ENCODE results near the gene NPFF. TPM values are rescaled to one million over a fixed set of nuclear protein-coding genes. Genes with fewer than 3 reads are reported as not detected.

The NPFF gene
- total RNA-seq, 1 donor from 2014 or later: not detected

GRCh38 chr12:53523131-53523530 is 15.8 kb upstream of the NPFF start:
- Mint-ChIP-seq H3K9me3 (ENCODE audit: unreplicated experiment) (no peaks in the 10 kb centered on the region), H3K27me3 (ENCODE audit: unreplicated experiment) (peaks cover 2% of the 10 kb centered on the region), H3K4me1 (ENCODE audit: unreplicated experiment) (no peaks in the 10 kb centered on the region), H3K27ac (ENCODE audit: unreplicated experiment) (no peak overlapping the region), H3K36me3 (ENCODE audit: low read depth, unreplicated experiment) (peaks cover 47% of the 10 kb centered on the region), H3K4me3 (ENCODE audit: unreplicated experiment) (no peak overlapping the region)
- no peak for TF ChIP-seq CTCF (IDR thresholded peaks at IDR 0.05; ENCODE audit: unreplicated experiment)
- DNase-seq (ENCODE audit: low spot score): no peak

- TF ChIP-seq CTCF (IDR thresholded peaks at IDR 0.05; ENCODE audit: unreplicated experiment): no peak
- H3K9me3 Mint-ChIP-seq (ENCODE audit: unreplicated experiment): no peaks in the 10 kb centered on the region
- peaks cover 18% of the 10 kb centered on the region for H3K4me1 Mint-ChIP-seq (ENCODE audit: unreplicated experiment)
- peaks cover 47% of the 10 kb centered on the region for H3K36me3 Mint-ChIP-seq (ENCODE audit: low read depth, unreplicated experiment)
- no peak overlapping the region for H3K4me3 Mint-ChIP-seq (ENCODE audit: unreplicated experiment)
- DNase-seq (ENCODE audit: low spot score): no peak
- no peak overlapping the region for H3K27ac Mint-ChIP-seq (ENCODE audit: unreplicated experiment)
- H3K27me3 Mint-ChIP-seq (ENCODE audit: unreplicated experiment): no peaks in the 10 kb centered on the region
These were observed 11.1 kb upstream of the NPFF start for GRCh38 chr12:53518381-53518780.

- Mint-ChIP-seq H3K4me3 (ENCODE audit: unreplicated experiment) (no peak overlapping the region), H3K27me3 (ENCODE audit: unreplicated experiment) (no peaks in the 10 kb centered on the region), H3K36me3 (ENCODE audit: low read depth, unreplicated experiment) (peaks cover 51% of the 10 kb centered on the region), H3K27ac (ENCODE audit: unreplicated experiment) (no peak overlapping the region), H3K4me1 (ENCODE audit: unreplicated experiment) (peaks cover 18% of the 10 kb centered on the region), H3K9me3 (ENCODE audit: unreplicated experiment) (no peaks in the 10 kb centered on the region)
- TF ChIP-seq CTCF (IDR thresholded peaks at IDR 0.05; ENCODE audit: unreplicated experiment): no peak
- no peak for DNase-seq (ENCODE audit: low spot score)
These were observed 9.6 kb upstream of the NPFF start for GRCh38 chr12:53516758-53517455.

GRCh38 chr12:53515291-53515680 is 8.0 kb upstream of the NPFF start:
- Mint-ChIP-seq H3K27me3 (ENCODE audit: unreplicated experiment) (peaks cover 2% of the 10 kb centered on the region), H3K4me1 (ENCODE audit: unreplicated experiment) (peaks cover 18% of the 10 kb centered on the region), H3K4me3 (ENCODE audit: unreplicated experiment) (peak overlapping the region; percentile 54), H3K9me3 (ENCODE audit: unreplicated experiment) (no peaks in the 10 kb centered on the region), H3K27ac (ENCODE audit: unreplicated experiment) (peak overlapping the region; percentile 25), H3K36me3 (ENCODE audit: low read depth, unreplicated experiment) (peaks cover 51% of the 10 kb centered on the region)
- TF ChIP-seq CTCF (IDR thresholded peaks at IDR 0.05; ENCODE audit: unreplicated experiment): no peak
- no peak for DNase-seq (ENCODE audit: low spot score)

- H3K36me3 Mint-ChIP-seq (ENCODE audit: low read depth, unreplicated experiment): peaks cover 47% of the 10 kb centered on the region
- peaks cover 18% of the 10 kb centered on the region for H3K4me1 Mint-ChIP-seq (ENCODE audit: unreplicated experiment)
- DNase-seq (ENCODE audit: low spot score): no peak
- no peak for TF ChIP-seq CTCF (IDR thresholded peaks at IDR 0.05; ENCODE audit: unreplicated experiment)
- no peaks in the 10 kb centered on the region for H3K9me3 Mint-ChIP-seq (ENCODE audit: unreplicated experiment)
- peaks cover 2% of the 10 kb centered on the region for H3K27me3 Mint-ChIP-seq (ENCODE audit: unreplicated experiment)
- H3K27ac Mint-ChIP-seq (ENCODE audit: unreplicated experiment): peak overlapping the region; percentile 25
- H3K4me3 Mint-ChIP-seq (ENCODE audit: unreplicated experiment): peak overlapping the region; percentile 54
These were observed 7.5 kb upstream of the NPFF start for GRCh38 chr12:53514628-53515290.
